ENCODE measurements around the gene AUTS2. TPM values are rescaled to one million over a fixed set of nuclear protein-coding genes. Genes with fewer than 3 reads are reported as not detected.

The AUTS2 gene
- total RNA-seq, 1 donor from 2014 or later, result 80.6 TPM

- Mint-ChIP-seq H3K27ac (ENCODE audit: unreplicated experiment) (no peak overlapping the region), H3K27me3 (ENCODE audit: unreplicated experiment) (no peaks in the 10 kb centered on the region)
Observed at GRCh38 chr7:70752794-70753241, 1154.5 kb downstream of the AUTS2 start.

GRCh38 chr7:70756789-70757188 is 1158.5 kb downstream of the AUTS2 start:
- peaks cover 7% of the 10 kb centered on the region for H3K4me1 Mint-ChIP-seq (ENCODE audit: unreplicated experiment)
- no peak for DNase-seq (ENCODE audit: extremely low spot score, unreplicated experiment)
- no peak overlapping the region for H3K27ac Mint-ChIP-seq (ENCODE audit: unreplicated experiment)
- H3K27me3 Mint-ChIP-seq (ENCODE audit: unreplicated experiment), result no peaks in the 10 kb centered on the region
- TF ChIP-seq CTCF (IDR thresholded peaks at IDR 0.05), result no peak
- H3K9me3 Mint-ChIP-seq (ENCODE audit: unreplicated experiment), result no peaks in the 10 kb centered on the region
- peaks cover 7% of the 10 kb centered on the region for H3K36me3 Mint-ChIP-seq (ENCODE audit: unreplicated experiment)
- no peak overlapping the region for H3K4me3 Mint-ChIP-seq (ENCODE audit: unreplicated experiment)

More at GRCh38 chr7:70752794-70753241, 1154.5 kb downstream of the AUTS2 start:
- no peak for TF ChIP-seq CTCF (IDR thresholded peaks at IDR 0.05)
- no peak for DNase-seq (ENCODE audit: extremely low spot score, unreplicated experiment)
- Mint-ChIP-seq H3K36me3 (ENCODE audit: unreplicated experiment) (peaks cover 7% of the 10 kb centered on the region), H3K9me3 (ENCODE audit: unreplicated experiment) (no peaks in the 10 kb centered on the region), H3K4me1 (ENCODE audit: unreplicated experiment) (peaks cover 12% of the 10 kb centered on the region), H3K4me3 (ENCODE audit: unreplicated experiment) (no peak overlapping the region)

- Mint-ChIP-seq H3K4me1 (ENCODE audit: unreplicated experiment) (peaks cover 2% of the 10 kb centered on the region), H3K27me3 (ENCODE audit: unreplicated experiment) (no peaks in the 10 kb centered on the region), H3K4me3 (ENCODE audit: unreplicated experiment) (no peak overlapping the region), H3K9me3 (ENCODE audit: unreplicated experiment) (no peaks in the 10 kb centered on the region), H3K27ac (ENCODE audit: unreplicated experiment) (no peak overlapping the region), H3K36me3 (ENCODE audit: unreplicated experiment) (peaks cover 4% of the 10 kb centered on the region)
- no peak for DNase-seq (ENCODE audit: extremely low spot score, unreplicated experiment)
- no peak for TF ChIP-seq CTCF (IDR thresholded peaks at IDR 0.05)
Observed at GRCh38 chr7:70758646-70759045, 1160.4 kb downstream of the AUTS2 start.

- H3K27ac Mint-ChIP-seq (ENCODE audit: unreplicated experiment), result no peak overlapping the region
Observed at GRCh38 chr7:70759674-70760073, 1161.4 kb downstream of the AUTS2 start.

More at GRCh38 chr7:70759674-70760073, 1161.4 kb downstream of the AUTS2 start:
- peaks cover 7% of the 10 kb centered on the region for H3K36me3 Mint-ChIP-seq (ENCODE audit: unreplicated experiment)
- H3K27me3 Mint-ChIP-seq (ENCODE audit: unreplicated experiment), result no peaks in the 10 kb centered on the region
- H3K4me1 Mint-ChIP-seq (ENCODE audit: unreplicated experiment), result peaks cover 2% of the 10 kb centered on the region
- H3K4me3 Mint-ChIP-seq (ENCODE audit: unreplicated experiment), result no peak overlapping the region
- no peak for TF ChIP-seq CTCF (IDR thresholded peaks at IDR 0.05)
- no peaks in the 10 kb centered on the region for H3K9me3 Mint-ChIP-seq (ENCODE audit: unreplicated experiment)
- no peak for DNase-seq (ENCODE audit: extremely low spot score, unreplicated experiment)
